OCI-LY7 (cell line): Measurements from ENCODE around the gene APRT. TPM values are rescaled to one million over a fixed set of nuclear protein-coding genes. Genes with fewer than 3 reads are reported as not detected.

Experiments used
- BruUV-seq: library from RNA; stranded (reverse); fragments of 400-500 nt; replicated peaks from 2 replicates; lab custom pipeline; 2021; lab: Mats Ljungman, UMichigan
- CTCF ChIA-PET: fragments of 300-600 bp; sonication (Branson Sonifier 250); formaldehyde crosslinking; loops from one replicate; lab custom pipeline; 2022; ENCODE audit warnings: antibody characterized with exemption; ENCODE audit not compliant: unreplicated experiment; lab: Charles Lee
- POLR2A ChIA-PET: fragments of 300-600 bp; sonication (Branson Sonifier 250); formaldehyde crosslinking; loops from one replicate; lab custom pipeline; 2022; ENCODE audit warnings: antibody characterized with exemption; lab: Charles Lee
- DNase-seq: peaks from one replicate; pipeline ENCODE4 v3.0.0-alpha.2; 2015; ENCODE audit warnings: low spot score
- H2AFZ ChIP-seq: fragments of 200-600 bp; sonication (generic), shearing (Covaris generic); 2 replicates; pipeline ENCODE4 v1.6.1; 2014; ENCODE audit warnings: mild to moderate bottlenecking, antibody characterized with exemption, low read length, moderate library complexity
- H3K27ac ChIP-seq: fragments of 200-600 bp; sonication (generic); 2 replicates; pipeline ENCODE4 v1.5.1; 2014; ENCODE audit warnings: mixed run types, low read depth, mild to moderate bottlenecking, moderate library complexity, low read length, inconsistent platforms; ENCODE audit not compliant: poor library complexity, severe bottlenecking
- H3K36me3 ChIP-seq: fragments of 200-600 bp; sonication (generic); 2 replicates; pipeline ENCODE4 v1.6.1; 2014; ENCODE audit warnings: mild to moderate bottlenecking, antibody characterized with exemption, low read length, moderate library complexity, mixed read lengths; ENCODE audit not compliant: insufficient read depth
- H3K4me1 ChIP-seq: fragments of 200-600 bp; sonication (generic); 2 replicates; pipeline ENCODE4 v1.5.1; 2014; ENCODE audit warnings: mild to moderate bottlenecking, low read length; ENCODE audit not compliant: insufficient read depth, poor library complexity, severe bottlenecking
- H3K4me2 ChIP-seq: fragments of 200-600 bp; sonication (generic); 2 replicates; pipeline ENCODE4 v1.6.1; 2014; ENCODE audit warnings: mild to moderate bottlenecking, low read length
- H3K4me3 ChIP-seq: fragments of 200-600 bp; sonication (generic); 2 replicates; pipeline ENCODE4 v1.5.1; 2014; ENCODE audit warnings: mild to moderate bottlenecking, low read depth, low read length; ENCODE audit not compliant: poor library complexity, severe bottlenecking
- H3K79me2 ChIP-seq: fragments of 200-600 bp; sonication (generic); 2 replicates; pipeline ENCODE4 v1.6.1; 2016; ENCODE audit warnings: low read depth, mild to moderate bottlenecking, low read length, moderate library complexity, mixed read lengths; ENCODE audit not compliant: insufficient read depth
- H3K9me2 ChIP-seq: fragments of 200-600 bp; sonication (generic); 2 replicates; pipeline ENCODE4 v1.6.1; 2016; ENCODE audit warnings: mild to moderate bottlenecking, low read length, mixed read lengths; ENCODE audit not compliant: insufficient read depth
- H3K9me3 ChIP-seq: fragments of 200-600 bp; sonication (generic); 2 replicates; pipeline ENCODE4 v1.6.1; 2014; ENCODE audit warnings: mild to moderate bottlenecking, mixed run types, low read length, mixed read lengths
- H4K20me1 ChIP-seq: fragments of 200-600 bp; sonication (generic); 2 replicates; pipeline ENCODE4 v1.6.1; 2014; ENCODE audit warnings: mild to moderate bottlenecking, antibody characterized with exemption, low read length, moderate library complexity, mixed read lengths; ENCODE audit not compliant: insufficient read depth
- CTCF ChIP-seq: fragments of 200-600 bp; sonication (generic); conservative IDR thresholded peaks from 2 replicates; pipeline ENCODE4 v1.5.1; 2014; ENCODE audit warnings: mild to moderate bottlenecking, antibody characterized with exemption, low read length, moderate library complexity, mixed read lengths
- EZH2phosphoT487 ChIP-seq: fragments of 200-600 bp; sonication (generic); IDR thresholded peaks from 2 replicates; pipeline ENCODE4 v1.6.1; 2018; ENCODE audit warnings: low read depth, borderline replicate concordance, mild to moderate bottlenecking, mixed run types, antibody characterized with exemption, low read length, moderate library complexity, mixed read lengths
- intact Hi-C: fragments of 100-400 bp; cut with micrococcal nuclease; formaldehyde crosslinking; loops from one replicate; pipeline ENCODE4 v1.10.0; 2022; ENCODE audit not compliant: unreplicated experiment
- total RNA-seq, 2 experiments: library from RNA; depleted of rRNA in 1 of 2; stranded (reverse); fragments of >200 nt in 1 of 2; shearing (Covaris generic) in 1 of 2; gene quantifications; 2 replicates each; pipeline ENCODE4 v1.2.3, GENCODE V29; 2014 to 2022

APRT gene
- total RNA-seq, 2 experiments from 2014 or later = 151 to 216 TPM

DNA sequence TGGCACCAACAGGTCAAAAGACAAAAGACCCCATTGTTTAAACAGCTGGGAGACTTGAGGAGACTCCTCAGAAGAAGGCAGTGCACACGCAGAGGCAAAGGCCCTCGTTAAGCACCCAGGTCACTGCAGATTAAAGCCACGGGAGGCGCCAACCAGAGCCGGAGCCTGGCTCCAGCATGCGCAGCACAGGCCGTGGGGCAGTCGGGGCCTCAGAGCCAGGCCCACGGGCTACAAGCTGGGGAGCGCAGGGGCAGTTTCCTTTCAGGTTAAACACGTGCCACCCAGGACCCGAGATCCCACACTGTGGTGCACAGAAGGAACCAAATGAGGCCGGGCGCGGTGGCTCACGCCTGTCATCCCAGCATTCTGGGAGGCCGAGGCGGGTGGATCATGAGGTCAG, 35.9 kb downstream of the APRT start:
- TF ChIP-seq EZH2phosphoT487 (no peak), CTCF (no peak)
- no peak overlapping the region for H2AFZ ChIP-seq
- ChIA-PET POLR2A (no interaction called here), CTCF (no interaction called here)
- no peak overlapping the region for H3K4me2 ChIP-seq
- H4K20me1 ChIP-seq = no peaks in the 10 kb centered on the region
- H3K36me3 ChIP-seq = no peaks in the 10 kb centered on the region
- no peaks in the 10 kb centered on the region for H3K9me3 ChIP-seq
- no peak overlapping the region for H3K4me3 ChIP-seq
- no TSS peak for BruUV-seq
- intact Hi-C loops = no loop called here
- H3K4me1 ChIP-seq = peaks cover 9% of the 10 kb centered on the region
- H3K9me2 ChIP-seq = no peaks in the 10 kb centered on the region
- H3K79me2 ChIP-seq = peaks cover 10% of the 10 kb centered on the region; the same call in 1 of the 2 replicates
- DNase-seq = no peak
- no peak overlapping the region for H3K27ac ChIP-seq

DNA sequence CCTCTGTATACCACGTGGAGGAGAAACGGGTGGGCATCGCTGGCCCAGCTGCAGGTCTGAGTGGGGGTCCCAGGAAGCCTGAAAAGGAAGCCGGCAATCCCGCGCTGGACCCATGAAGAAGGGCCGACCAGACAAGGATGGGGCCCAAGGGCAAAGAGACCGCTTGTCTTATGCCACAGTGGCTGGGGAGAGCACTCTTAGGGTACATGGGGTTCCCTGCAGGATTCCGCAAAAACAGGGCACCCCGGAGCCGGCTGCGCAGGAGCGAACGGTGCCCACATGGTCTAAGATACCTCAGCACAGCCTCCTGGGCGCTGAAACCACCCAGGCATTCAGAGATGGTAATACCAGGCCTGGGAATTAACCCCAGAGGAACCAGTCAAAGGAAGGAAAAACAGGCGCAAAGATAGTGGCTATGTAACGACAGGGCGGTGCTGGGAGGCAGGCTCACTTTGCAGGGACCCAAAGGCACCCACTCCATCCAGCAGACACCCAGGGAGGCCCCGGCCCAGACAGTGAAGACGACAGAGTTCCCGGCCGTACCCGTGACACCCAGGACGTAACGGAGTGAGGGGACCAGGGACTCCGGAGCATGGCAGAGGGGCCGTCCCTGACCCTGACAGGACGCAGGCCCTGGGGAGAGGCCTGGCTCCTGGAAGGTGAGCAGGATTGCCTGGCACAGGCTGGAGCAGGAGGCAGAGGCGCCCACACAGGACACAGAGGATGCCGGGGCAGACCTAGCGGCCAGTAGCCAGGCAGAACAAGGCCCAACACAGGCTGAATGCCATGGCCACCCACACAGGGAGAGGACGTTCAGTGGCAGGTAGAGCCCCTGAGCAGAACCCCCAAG, 37.0 kb downstream of the APRT start:
- Histone ChIP-seq H3K4me1 (peaks cover 9% of the 10 kb centered on the region), H3K9me2 (no peaks in the 10 kb centered on the region), H3K9me3 (no peaks in the 10 kb centered on the region), H4K20me1 (no peaks in the 10 kb centered on the region), H2AFZ (no peak overlapping the region), H3K4me2 (no peak overlapping the region), H3K4me3 (no peak overlapping the region), H3K36me3 (no peaks in the 10 kb centered on the region), H3K79me2 (no peaks in the 10 kb centered on the region), H3K27ac (no peak overlapping the region)
- TF ChIP-seq EZH2phosphoT487 = no peak
- TF ChIP-seq CTCF = no peak
- ChIA-PET POLR2A (no interaction called here), CTCF (no interaction called here)
- DNase-seq = no peak
- BruUV-seq = no TSS peak
- intact Hi-C loops = no loop called here

DNA sequence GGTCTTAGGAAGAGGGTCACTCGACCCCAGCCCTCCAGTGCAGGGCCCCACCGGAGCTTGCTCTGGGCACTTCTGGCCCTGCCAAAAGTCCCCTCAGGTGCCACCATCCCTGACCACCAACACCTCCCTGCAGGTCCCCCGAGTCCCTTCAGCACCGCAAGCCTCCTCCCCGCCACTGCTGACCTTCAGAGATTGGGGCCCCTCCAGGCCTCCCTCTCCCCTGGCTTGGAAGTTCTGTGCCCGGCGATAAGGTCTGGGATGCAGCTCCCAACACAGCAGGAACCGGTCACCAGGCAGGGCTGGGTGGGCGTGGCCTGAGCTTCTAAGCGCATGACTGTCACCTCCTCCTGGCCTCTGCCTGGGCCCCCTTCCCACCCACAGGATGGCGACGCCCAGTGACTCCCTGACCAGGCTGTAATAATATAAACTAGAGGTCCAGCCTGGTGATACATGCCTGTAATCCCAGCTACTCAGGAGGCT, 37.9 kb downstream of the APRT start:
- Histone ChIP-seq H3K36me3 (peaks cover 6% of the 10 kb centered on the region; the same call in 1 of the 2 replicates), H3K79me2 (no peaks in the 10 kb centered on the region), H3K9me2 (no peaks in the 10 kb centered on the region), H3K27ac (no peak overlapping the region), H3K4me1 (peaks cover 14% of the 10 kb centered on the region), H2AFZ (no peak overlapping the region), H3K9me3 (no peaks in the 10 kb centered on the region), H3K4me3 (no peak overlapping the region), H4K20me1 (0 out of 2 replicates have a peak, but pooled peaks cover 3% of the 10 kb centered on the region), H3K4me2 (no peak overlapping the region)
- intact Hi-C loops = no loop called here
- no peak for TF ChIP-seq CTCF
- TF ChIP-seq EZH2phosphoT487 = no peak
- DNase-seq = no peak
- no TSS peak for BruUV-seq
- CTCF ChIA-PET = no interaction called here
- POLR2A ChIA-PET = no interaction called here
